NCI-H524 (cell line): ENCODE data around the gene DAZAP1.

ENCODE experiments used
- DNase-seq, 2 experiments: peaks; one replicate each; lab custom pipeline; 2025; lab: John Stamatoyannopoulos, UW

Gene DAZAP1

DNA sequence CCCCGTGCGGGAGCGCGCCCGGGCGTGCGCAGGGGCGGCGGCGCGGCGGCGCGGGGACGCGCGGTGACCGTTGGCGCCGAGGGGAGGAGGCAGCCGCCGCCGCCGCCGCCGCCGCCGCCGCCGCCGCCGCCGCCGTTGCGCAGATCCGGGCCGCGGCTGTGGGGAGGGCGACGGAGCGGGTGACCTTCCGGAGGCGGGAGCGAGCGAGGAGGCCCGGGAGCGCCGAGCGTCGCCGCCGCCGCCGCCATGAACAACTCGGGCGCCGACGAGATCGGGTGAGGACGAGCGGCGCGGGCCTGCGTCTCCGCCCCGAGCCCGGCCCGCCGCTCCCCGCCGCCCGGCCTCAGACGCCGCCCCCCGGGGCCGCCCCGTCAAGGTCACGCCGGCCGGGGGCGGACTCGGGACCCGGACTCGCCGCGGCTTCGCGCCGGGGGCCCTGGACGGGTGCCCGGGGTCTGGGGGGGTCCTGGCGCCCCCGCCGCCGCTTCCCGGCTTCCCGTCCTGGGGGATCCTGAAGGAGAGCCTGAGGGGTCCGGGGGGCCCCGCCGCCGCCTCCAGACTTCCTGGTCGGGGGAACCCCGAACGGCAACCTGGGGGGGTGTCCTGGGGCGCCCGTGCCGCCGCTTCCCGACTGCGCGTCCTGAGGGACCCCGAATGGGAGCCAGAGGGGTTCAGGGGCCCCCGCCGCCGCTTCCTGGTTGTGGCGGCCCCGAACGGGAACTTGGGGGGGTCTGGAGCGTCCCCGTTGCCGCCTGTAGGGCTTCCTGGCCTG, at the start of gene DAZAP1:
TSS of gene DAZAP1 (plus strand) at position 59 of the 772 bp plus-strand sequence. CDS start at position 247, 188 bp downstream.
- no peak for DNase-seq

DNA sequence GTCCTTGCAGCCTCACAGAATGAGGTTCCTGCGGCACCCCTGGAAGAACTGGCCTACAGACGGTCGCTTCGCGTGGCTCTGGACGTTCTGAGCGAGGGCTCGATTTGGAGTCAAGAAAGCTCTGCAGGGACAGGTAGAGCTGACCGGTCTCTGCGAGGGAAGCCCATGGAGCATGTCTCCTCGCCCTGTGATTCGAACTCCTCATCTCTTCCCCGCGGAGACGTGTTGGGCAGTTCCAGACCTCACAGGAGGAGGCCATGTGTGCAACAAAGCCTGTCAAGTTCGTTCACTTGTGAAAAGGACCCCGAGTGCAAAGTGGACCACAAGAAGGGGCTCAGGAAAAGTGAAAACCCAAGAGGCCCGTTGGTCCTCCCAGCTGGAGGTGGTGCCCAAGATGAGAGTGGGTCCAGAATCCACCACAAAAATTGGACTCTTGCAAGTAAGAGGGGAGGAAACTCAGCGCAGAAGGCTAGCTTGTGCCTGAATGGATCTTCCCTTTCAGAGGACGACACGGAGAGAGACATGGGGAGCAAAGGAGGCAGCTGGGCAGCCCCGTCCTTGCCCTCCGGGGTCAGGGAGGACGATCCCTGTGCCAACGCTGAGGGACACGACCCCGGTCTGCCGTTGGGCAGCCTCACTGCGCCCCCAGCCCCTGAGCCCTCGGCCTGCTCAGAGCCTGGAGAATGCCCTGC, 47.1 kb upstream of the DAZAP1 start:
- DNase-seq = no peak

DNA sequence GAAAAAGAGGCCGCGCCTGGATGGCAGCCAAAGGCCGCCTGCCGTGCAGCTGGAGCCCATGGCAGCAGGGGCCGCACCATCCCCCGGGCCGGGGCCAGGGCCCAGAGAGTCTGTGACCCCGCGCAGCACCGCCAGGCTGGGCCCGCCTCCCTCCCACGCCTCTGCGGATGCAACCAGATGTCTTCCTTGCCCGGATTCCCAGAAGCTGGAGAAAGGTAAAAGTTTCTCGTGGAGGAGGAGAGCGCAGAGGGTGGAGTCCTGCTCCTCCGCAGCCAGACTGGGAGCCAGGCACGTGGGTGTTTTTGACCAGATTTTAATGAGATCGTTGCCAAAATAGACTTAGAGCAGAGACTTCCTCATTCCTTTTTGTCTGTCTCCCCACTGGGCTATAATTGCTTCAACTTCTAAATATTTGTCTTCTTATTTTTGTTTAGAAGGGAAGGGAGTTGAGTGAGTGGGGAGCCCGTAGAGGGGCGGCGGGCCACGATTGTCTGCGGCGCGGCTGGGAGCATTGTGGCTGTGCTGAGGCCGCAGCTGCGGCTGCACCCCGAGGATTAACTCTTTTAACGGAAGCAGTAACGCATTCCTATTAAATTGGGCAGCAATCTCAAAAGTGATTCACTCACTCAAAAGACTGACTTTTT, 46.4 kb upstream of the DAZAP1 start:
- no peak for DNase-seq

DNA sequence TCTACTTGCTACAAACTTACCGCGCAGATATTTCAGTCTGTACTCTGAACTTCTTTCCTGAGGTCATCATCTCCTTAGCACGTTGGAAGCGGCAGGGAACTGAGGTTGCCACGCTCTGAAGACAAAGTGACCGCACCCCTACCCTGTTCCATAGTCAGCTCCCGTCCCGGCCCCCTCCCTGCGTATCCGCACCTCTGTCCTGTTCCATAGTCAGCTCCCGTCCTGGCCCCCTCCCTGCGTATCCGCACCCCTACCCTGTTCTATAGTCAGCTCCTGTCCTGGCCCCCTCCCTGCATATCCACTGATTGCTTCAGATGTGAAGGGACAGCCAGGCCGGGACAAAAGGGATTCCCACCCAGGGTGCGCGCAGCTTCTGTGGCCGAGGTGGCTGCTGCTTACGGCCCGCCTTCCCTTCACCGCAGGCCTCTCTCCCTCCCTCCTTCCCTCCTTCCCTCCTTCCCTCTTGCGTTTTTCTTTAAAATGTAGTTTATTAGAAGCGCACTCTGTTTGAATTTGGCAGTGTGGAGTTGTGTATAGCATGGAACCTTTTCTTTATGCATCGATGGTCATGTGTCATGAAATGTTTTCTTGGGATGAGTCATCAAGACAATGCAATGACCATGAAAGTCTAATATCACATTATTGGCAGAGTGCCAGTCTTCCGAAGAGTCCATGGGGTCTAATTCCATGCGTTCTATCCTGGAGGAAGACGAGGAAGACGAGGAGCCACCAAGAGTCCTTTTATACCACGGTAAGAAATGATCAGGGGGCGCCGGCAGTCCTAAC, 45.6 kb upstream of the DAZAP1 start:
- DNase-seq = no peak

DNA sequence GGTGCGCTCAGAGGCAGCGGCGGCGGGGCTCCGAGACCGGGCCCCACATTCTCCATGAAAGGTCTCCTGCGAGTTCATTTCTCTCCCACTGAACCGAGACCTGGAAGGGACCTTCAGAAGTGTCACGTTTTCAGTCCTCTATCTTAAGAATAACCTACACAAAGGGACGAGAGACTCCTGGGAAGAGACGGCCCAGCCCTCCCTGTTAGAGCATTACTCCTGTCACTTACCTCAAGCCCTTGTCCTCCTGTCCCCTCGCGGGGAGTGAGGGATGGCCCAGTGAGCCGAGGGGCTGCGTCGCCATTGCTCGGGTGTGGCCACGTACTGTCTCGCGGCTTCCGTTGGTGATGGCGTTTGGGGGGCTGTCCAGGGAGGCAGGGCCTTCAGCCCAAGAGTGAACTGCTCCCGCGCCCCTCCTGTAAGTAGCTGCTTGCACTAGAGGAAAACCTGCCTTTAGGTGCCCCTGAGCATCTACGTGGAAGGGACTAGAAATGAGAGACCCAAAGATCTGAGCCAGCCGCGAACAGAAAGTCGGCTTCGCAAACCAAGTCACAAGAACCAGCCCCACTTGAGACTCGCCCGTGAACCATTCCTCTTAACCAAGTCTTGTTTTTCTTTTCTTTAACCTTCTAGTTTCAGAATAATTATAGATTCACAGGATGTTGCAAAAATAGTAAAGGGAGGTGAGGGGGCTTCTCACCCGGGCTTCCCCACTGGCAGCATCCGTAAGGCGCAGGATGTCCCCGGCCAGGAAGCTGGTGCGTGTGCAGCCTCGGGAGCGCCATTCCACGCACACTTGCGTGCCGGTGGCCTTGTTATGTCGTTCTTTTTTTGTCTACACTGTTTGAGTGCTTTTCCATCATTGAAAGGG, 44.8 kb upstream of the DAZAP1 start:
- no peak for DNase-seq

DNA sequence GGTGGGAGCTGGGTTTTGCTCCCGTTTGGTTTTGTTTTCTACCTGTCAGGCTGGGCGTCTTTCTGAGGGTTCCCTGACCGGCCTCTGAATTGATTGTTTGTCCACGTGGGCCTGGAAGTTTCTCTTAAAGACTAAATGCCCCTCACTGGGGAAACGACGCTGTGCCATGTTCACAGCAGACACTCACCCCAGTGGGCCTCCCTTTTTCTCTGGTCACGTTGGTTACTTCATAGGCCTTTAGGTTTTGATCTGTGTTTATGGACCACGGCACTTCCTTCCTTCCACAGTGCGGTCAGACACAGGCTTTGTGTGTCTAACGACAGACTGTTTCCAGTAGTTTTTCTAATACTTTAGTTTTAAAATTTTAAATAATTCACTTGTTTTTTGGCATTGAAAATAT, 43.8 kb upstream of the DAZAP1 start:
- no peak for DNase-seq

DNA sequence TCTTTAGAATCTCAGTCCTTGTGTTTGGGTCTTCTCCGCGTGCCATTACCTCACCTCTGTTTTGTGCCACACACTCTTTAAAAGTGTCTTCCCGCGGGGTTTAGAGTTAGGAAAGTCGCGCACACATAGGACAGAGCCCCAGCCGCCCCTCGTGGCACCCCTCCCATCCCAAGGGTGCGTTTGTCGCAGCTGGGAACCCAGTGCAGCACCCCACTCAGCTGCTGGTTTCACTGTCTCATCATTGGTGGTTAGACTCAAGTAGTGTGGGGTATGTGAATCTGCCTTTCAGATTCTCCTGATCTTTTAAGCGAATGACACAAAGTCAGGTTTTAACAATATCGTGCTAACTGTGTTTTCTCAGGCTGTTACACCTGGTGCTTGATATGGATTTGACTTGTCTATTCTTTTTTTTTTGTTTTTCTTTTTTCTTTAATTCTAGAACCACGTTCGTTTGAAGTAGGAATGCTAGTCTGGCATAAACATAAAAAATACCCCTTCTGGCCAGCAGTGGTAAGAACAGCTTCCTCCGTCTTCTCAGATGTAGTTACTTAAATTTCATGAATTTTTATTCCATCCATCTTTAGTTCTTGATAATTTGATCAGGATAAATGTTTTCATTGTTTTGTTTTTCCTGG, 43.2 kb upstream of the DAZAP1 start:
- no peak for DNase-seq

DNA sequence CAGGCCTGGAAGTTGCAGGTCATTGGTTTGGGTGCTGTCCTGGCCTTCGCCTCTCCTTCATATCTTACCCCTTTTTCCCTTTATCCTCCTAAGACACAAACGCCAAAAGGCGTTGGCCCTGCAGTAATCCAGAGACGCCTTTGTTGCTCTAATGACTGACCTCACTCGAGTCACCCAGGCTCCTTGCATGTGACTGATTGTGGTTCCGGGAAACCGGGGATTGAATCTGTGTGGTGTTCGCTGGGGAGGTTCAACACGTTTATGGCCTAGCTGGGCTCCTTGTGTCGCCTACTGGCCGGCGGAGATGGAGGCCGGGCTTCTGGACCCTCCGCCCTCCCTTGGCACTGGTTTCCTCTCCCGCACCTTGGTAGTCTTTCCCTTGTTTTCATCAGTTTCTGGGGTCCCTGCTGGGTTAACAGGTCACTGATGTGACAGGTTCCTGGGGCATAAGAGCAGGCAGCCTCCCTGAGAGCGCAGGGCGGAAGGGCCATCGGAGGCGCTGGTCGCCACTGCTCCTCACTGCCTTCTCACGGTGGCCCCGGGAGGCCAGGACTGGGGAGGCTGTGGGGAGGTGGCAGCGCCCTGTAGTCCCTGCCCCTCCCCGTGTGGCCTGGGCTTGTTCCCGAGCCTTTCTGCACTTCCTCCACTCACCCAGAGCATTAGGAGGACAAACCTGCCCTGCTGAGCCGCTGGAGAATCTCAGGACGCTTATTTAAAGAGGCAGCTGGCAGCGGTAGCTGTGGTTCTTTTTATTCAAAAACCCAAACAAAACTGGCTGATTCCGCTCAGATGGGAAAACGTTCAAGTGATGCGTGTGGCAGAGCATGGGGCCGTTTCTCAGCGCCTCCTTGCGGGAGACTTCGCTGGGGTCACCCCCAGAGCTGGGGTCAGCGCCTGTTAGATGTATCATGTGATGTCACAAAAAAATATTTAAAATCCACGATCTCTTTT, 41.8 kb upstream of the DAZAP1 start:
- no peak for DNase-seq

DNA sequence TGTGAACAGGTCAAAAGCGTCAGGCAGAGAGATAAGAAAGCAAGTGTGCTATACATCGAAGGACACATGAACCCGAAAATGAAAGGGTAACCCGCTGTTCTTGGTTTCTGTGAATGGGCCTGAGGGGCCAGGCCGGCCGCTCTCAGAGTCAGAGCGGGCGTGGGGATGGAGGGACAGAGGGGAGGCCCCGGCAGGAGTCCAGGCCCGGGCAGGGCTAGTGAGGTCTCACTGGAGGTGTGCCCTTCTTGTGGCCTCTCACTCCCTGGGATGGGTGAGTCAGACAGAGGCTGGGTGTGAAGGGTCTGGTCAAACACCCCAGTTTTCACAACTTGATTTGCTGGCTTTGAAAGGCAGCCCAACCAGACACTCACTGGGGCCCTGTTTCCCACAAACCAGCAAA, 41.1 kb upstream of the DAZAP1 start:
- no peak for DNase-seq

DNA sequence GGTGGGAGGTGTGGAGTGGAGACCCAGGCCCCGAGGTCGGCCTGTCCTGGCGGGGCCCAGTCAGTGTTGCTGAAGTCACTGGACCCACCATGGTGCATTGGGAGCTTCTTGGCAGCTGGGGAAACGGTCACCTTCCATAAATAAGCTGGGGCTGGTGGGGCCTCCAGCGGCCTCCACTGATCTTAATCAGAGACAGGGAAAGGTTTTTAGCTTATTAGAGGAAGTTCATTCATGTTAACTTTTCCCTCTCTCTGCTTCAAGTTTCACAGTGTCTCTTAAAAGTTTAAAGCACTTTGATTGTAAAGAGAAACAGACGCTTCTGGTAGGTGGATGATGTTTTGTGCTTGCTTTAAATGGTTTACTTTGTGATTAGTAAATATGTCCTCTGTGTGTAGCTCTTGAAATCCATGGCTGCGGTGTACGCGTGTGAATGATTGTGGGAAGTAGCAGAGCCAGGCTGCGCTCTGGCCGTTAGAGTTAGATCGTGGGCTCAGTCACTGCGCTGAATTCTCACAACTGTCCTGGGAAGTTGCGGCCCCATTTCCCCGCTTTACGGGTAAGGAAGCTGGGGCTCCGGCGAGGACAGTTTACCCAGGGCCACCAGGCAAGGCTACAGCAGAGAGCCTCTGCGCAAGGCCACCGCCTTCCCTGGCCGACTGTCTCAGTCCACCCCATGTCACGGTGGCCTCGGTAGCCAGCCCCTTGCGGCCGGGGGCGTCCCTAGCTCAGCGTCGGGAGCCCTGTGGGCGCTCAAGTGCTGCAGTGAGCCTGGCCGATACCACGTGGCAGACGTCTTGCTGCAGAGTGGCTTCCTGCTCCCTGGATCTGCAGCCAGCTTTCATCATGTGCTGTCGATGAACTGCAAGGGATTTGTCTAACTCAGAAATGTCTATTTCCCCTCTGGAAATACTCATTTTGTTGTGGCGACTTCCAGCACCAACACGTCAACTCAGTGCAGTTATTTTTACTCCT, 40.2 kb upstream of the DAZAP1 start:
- DNase-seq = no peak

DNA sequence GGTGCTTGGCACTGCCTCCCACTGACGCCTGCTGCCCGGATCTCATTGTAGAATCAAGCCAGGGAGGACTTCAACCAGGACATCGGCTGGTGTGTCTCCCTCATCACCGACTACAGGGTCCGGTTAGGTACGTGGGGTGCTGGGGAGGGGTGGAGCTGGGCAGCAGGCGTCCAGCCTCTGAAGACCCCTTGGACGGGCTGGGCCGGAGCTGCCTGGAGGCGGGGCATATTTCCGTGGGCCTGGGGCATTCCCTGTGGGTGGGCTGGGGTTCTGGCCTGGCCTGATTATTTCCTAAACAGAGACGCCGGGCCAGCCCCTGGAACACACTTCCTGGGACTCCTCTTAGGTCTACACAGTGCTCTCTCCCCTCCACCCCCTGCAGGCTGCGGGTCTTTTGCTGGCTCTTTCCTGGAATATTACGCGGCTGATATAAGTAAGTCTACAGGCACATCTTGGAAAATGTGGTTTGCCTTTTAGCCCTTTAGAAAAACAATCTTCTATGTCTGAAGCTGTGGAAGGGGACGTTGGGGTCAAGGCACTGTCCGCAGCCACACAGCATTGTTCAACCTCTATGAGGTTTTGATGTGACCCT, 38.1 kb upstream of the DAZAP1 start:
- DNase-seq = no peak

DNA sequence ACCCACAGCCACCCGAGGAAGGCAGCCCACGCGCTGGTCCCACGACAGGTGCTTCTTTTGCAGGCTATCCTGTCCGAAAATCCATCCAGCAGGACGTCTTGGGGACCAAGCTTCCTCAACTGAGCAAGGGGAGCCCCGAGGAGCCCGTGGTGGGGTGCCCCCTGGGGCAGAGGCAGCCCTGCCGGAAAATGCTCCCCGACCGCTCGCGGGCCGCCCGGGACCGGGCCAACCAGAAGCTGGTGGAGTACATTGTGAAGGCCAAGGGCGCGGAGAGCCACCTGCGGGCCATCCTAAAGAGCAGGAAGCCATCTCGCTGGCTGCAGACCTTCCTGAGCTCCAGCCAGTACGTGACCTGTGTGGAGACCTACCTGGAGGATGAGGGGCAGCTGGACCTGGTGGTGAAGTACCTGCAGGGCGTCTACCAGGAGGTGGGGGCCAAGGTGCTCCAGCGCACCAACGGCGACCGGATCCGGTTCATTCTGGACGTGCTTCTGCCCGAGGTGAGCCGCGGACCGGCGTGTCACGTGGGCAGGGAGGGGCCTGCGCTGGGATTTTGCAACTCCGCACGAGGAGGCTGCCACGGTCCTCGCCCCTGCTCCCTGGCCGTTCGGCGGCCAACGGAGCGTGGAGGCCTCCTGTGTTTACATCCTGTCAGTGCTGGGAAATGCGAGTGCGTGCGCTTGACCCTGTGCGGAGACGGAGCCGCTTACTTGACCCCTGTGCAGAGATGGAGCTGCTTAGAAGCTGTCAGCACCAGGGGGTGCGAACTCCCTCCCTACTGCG, 36.6 kb upstream of the DAZAP1 start:
- DNase-seq = no peak

DNA sequence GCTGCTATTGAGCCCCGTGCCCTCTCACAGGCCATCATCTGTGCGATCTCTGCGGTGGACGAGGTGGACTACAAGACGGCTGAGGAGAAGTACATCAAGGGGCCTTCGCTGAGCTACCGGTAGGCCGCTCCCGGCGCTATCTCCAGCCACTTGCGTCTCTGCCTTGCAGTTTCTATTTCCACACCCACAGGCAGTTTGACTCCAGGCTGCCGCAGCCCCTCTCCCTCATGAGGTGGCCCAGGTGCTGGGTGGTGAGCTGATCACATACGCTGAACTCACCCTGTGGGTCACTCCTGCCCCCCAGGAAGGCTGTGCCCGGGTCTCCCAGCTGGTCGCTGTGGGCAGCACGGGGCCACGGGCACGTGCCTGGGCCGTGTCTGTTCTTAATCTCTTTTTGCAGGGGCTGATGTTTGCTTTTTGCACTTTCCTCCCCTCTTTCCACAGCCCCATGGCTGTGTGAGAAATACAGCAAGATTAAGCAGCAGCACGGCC, 34.3 kb upstream of the DAZAP1 start:
- no peak for DNase-seq

DNA sequence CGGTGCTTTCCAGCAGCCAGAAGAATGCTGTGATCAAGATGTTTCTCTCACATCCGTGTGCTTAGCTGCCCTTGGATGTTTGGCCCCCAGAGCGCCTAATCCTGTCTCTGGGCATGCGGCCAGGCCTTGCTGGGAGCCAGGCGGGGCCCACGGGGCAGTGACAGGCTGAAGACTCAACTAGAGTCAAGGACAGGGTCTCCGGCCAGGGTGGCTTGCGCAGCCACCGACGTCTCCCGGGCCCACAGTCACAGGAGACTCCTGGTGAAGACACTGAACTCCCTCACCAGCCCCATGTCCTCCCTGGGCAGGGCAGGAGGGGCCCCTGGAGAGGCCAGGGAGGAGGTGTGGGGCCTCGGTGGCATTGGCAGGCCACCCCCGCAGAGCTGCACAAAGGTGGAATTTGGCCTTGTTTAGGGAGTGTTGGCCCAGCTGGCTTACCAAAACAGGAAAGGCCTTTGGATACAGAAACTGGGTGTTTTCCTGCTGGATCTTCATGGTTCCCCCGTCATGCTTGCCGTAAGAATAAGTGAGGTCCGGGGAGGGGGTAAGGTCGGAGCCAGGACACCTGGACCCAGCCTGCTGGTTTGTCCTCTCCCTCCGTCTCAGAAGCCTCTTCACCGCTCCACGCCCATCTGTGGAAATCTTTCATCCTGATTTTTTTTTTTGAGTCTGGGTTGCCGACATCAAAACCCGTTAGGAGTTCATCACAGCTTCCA, 33.7 kb upstream of the DAZAP1 start:
- DNase-seq = peak in 1 of 2 experiments; percentile 61

DNA sequence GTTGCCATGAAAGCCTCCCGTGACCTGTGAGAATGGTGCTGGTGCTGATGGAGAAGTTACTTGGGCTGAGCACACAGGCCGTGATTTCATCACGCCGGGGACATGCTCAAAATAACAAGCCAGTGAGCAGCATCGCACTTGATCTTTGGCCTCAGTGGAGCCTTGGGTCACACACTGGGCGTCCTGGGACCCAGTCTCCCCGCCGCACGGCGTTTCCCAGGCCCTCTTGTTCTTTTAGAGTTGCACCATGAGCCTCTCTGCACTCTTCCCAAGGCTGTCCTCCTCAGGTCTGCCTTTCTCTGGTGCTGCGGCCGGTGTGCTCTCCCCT, 33.2 kb upstream of the DAZAP1 start:
- no peak for DNase-seq

DNA sequence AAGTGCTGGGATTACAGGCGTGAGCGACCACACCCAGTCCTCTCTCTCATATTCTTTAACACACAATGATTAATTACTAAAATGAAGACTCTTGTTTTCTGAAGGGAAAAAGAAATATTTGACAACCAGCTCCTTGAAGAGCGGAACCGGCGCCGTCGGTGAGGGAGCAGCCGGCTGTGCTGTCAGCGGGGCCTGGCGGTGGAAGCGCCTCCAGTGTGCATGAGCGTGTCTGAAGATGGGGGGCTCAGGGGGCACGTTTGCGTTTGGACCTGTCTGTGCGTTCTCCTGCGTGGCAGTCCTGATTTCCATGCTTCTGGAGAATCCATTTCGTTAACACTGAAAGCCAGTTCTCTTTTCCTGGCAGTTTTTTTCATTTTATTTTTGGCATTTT, 31.0 kb upstream of the DAZAP1 start:
- DNase-seq = no peak
